Muscle layer of colon (tissue), 2 donors: ENCODE results near the gene RHBDD2.

Experiments
- H3K27ac ChIP-seq: one replicate; pipeline ENCODE4 v1.7.0; 2013; ENCODE audit warnings: low read depth, mild to moderate bottlenecking, low read length, moderate library complexity
- H3K27me3 ChIP-seq, 2 donors: one replicate each; pipeline ENCODE4 v1.7.0; 2013; ENCODE audit warnings: low read length in 2 of 2, mild to moderate bottlenecking in 2 of 2; ENCODE audit not compliant: insufficient read depth in 2 of 2, control insufficient read depth in 1 of 2
- H3K36me3 ChIP-seq: one replicate; pipeline ENCODE4 v1.7.0; 2013; ENCODE audit warnings: mild to moderate bottlenecking, low read length; ENCODE audit not compliant: insufficient read depth
- H3K4me1 ChIP-seq: one replicate; pipeline ENCODE4 v1.7.0; 2013; ENCODE audit warnings: mild to moderate bottlenecking, low read length; ENCODE audit not compliant: insufficient read depth
- H3K4me3 ChIP-seq, 2 donors: one replicate each; pipeline ENCODE4 v1.7.0; 2013; ENCODE audit warnings: low read length in 2 of 2, low read depth in 1 of 2, mild to moderate bottlenecking in 1 of 2, moderate library complexity in 1 of 2
- H3K9ac ChIP-seq: one replicate; pipeline ENCODE4 v1.7.0; 2013; ENCODE audit warnings: low read length
- H3K9me3 ChIP-seq: one replicate; pipeline ENCODE4 v1.7.0; 2013; ENCODE audit warnings: mild to moderate bottlenecking, low read length
- donor health status: abdominal sarcoma.
- donor health status: Adenocarcinoma of cecum.

Gene RHBDD2

DNA sequence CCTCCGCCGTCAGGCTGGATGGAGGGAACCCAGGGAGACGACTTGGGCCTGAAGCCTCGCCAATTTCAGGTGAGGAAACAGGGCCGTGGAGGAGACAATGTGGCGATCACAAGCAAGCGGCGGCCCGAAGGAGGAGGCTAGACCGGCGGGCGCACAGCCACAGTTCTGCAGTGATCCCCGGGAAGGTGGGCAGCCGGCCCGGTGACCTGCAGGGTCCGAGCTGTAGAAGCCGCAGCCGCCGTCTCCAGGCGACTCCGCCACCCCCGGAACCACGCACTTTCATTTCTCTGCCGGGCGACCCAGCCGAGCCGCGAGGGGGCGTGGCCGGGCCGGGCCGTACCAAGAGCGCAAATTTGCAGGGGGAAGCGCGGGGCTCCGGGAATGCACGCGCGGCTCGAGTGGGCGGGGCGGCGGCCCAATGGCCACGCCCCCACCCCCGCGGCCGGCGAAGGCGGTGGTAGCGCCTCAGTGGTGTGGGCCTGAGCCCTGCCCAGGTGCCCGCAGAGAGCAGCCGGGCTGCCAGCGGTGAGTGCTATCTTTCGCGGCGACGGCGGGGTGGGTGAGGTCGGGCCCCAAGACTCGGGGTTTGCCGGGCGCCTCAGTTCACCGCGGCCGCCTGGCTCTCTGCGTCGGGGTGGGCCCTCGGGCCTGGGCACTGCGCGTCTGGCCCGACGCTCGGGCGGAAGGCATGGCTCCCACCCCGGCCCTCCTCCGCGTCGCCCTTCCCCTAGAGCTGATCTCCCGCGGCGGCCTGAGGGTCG, 36.0 kb downstream of the RHBDD2 start, which contains the start of gene POR:
TSS of gene POR (plus strand) at position 501 of the 761 bp plus-strand sequence. CDS start 38,847 bp downstream, outside the sequence.
- Histone ChIP-seq H3K36me3 (no peaks in the 10 kb centered on the region), H3K27me3 (no peaks in the 10 kb centered on the region), H3K4me3 (peak within 1 kb of the TSS; percentile 69 to 84), H3K9me3 (no peaks in the 10 kb centered on the region), H3K9ac (peak within 1 kb of the TSS; percentile 78), H3K27ac (peak within 1 kb of the TSS; percentile 83), H3K4me1 (peaks cover 26% of the 10 kb centered on the region)

GRCh38 chr7:75915416-75916156, 36.8 kb downstream of the RHBDD2 start:
- Histone ChIP-seq H3K9ac (peak overlapping the region; percentile 76), H3K27me3 (no peaks in the 10 kb centered on the region), H3K4me3 (peak overlapping the region; percentile 69 to 84), H3K27ac (peak overlapping the region; percentile 83), H3K36me3 (no peaks in the 10 kb centered on the region), H3K4me1 (peaks cover 26% of the 10 kb centered on the region), H3K9me3 (no peaks in the 10 kb centered on the region)

DNA sequence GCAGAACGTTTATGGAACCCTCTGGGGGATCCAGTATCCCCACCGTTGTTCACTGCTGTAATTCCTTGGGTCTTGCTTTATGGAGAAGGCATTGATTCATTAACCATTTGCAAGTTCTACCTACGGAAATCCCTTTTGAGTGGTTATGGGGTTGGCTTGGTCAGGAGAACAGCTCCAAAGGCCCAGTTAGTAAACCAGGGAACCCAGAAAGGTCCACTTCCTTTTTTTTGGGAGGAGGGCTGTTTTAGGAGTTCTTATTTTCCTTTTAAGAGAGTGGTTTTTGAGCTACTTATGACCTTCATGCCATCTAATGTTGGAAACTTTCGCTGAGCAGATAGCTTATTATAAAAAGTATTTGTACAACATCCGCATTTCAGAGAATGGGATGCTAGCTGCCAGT, 37.4 kb downstream of the RHBDD2 start:
- peak overlapping the region; percentile 12 for H3K27ac ChIP-seq
- no peaks in the 10 kb centered on the region for H3K36me3 ChIP-seq
- no peaks in the 10 kb centered on the region for H3K27me3 ChIP-seq
- H3K9me3 ChIP-seq = no peaks in the 10 kb centered on the region
- H3K4me3 ChIP-seq = peak overlapping the region in 1 of 2 donors; percentile 84
- peak overlapping the region; percentile 76 for H3K9ac ChIP-seq
- H3K4me1 ChIP-seq = peaks cover 26% of the 10 kb centered on the region

- peaks cover 26% of the 10 kb centered on the region for H3K4me1 ChIP-seq
- H3K9ac ChIP-seq = no peak overlapping the region
- H3K9me3 ChIP-seq = no peaks in the 10 kb centered on the region
- no peak overlapping the region for H3K4me3 ChIP-seq
- no peak overlapping the region for H3K27ac ChIP-seq
- no peaks in the 10 kb centered on the region for H3K27me3 ChIP-seq
- H3K36me3 ChIP-seq = no peaks in the 10 kb centered on the region
Observed at GRCh38 chr7:75916685-75917634, 38.1 kb downstream of the RHBDD2 start.

DNA sequence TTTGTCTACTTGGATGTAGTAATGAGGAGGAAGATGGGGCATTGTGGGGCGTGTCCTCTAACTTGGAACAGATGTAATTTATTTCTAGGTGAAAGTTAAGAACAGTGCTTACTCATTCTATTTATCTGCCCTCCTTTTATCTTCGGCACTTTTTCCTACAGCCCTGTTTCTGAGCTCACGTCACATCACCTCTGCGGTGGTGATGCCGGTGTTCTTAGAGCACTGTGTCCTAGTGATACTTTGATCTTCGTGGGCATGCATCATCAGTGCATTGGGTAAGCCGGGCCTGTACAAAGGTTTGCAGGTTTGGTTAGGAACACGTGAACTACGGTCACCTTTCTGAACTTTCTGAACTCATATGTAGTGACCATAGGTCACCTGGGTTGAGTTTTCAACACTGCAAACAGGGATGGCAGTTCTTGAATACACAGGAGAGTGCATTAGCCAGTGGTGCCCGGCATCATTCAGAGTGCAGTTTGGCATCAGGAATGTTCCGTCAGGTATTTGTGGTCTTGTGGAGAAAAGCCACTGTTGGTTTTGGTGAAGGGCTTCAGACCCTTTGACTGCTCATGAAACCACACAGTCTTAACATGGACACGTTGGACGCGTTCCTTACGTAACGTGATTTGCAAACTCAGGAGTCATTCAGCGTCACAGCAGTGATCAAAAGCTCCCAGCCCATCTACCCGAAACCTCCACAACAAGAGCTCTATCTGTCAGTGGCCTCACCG, 41.8 kb downstream of the RHBDD2 start:
- Histone ChIP-seq H3K4me1 (peaks cover 26% of the 10 kb centered on the region), H3K9ac (no peak overlapping the region), H3K27me3 (no peaks in the 10 kb centered on the region), H3K27ac (no peak overlapping the region), H3K36me3 (no peaks in the 10 kb centered on the region), H3K4me3 (no peak overlapping the region), H3K9me3 (no peaks in the 10 kb centered on the region)

GRCh38 chr7:75921479-75921878, 42.6 kb downstream of the RHBDD2 start:
- peaks cover 24% of the 10 kb centered on the region for H3K4me1 ChIP-seq
- no peak overlapping the region for H3K9ac ChIP-seq
- H3K9me3 ChIP-seq = no peaks in the 10 kb centered on the region
- H3K4me3 ChIP-seq = no peak overlapping the region
- no peaks in the 10 kb centered on the region for H3K27me3 ChIP-seq
- H3K27ac ChIP-seq = no peak overlapping the region
- no peaks in the 10 kb centered on the region for H3K36me3 ChIP-seq

GRCh38 chr7:75922966-75923603, 44.3 kb downstream of the RHBDD2 start:
- Histone ChIP-seq H3K27ac (no peak overlapping the region), H3K27me3 (no peaks in the 10 kb centered on the region), H3K4me3 (no peak overlapping the region), H3K36me3 (peaks cover under 1% of the 10 kb centered on the region), H3K9ac (no peak overlapping the region), H3K9me3 (no peaks in the 10 kb centered on the region), H3K4me1 (peaks cover 18% of the 10 kb centered on the region)

GRCh38 chr7:75924256-75924655, 45.4 kb downstream of the RHBDD2 start:
- Histone ChIP-seq H3K9me3 (no peaks in the 10 kb centered on the region), H3K27me3 (no peaks in the 10 kb centered on the region), H3K36me3 (peaks cover 3% of the 10 kb centered on the region), H3K9ac (no peak overlapping the region), H3K4me3 (no peak overlapping the region), H3K4me1 (peaks cover 9% of the 10 kb centered on the region), H3K27ac (no peak overlapping the region)

- H3K9me3 ChIP-seq = no peaks in the 10 kb centered on the region
- peaks cover 9% of the 10 kb centered on the region for H3K4me1 ChIP-seq
- H3K9ac ChIP-seq = no peak overlapping the region
- H3K27me3 ChIP-seq = no peaks in the 10 kb centered on the region
- H3K27ac ChIP-seq = no peak overlapping the region
- H3K4me3 ChIP-seq = no peak overlapping the region
- peaks cover 3% of the 10 kb centered on the region for H3K36me3 ChIP-seq
Observed at GRCh38 chr7:75924889-75925288, 46.1 kb downstream of the RHBDD2 start.

- H3K9me3 ChIP-seq = no peaks in the 10 kb centered on the region
- H3K9ac ChIP-seq = no peak overlapping the region
- H3K27ac ChIP-seq = no peak overlapping the region
- H3K27me3 ChIP-seq = no peaks in the 10 kb centered on the region
- no peak overlapping the region for H3K4me3 ChIP-seq
- peaks cover 3% of the 10 kb centered on the region for H3K36me3 ChIP-seq
- peaks cover 9% of the 10 kb centered on the region for H3K4me1 ChIP-seq
Observed at GRCh38 chr7:75925717-75926435, 47.0 kb downstream of the RHBDD2 start.
